Measurements from ENCODE around the gene TRPV5.

DNA sequence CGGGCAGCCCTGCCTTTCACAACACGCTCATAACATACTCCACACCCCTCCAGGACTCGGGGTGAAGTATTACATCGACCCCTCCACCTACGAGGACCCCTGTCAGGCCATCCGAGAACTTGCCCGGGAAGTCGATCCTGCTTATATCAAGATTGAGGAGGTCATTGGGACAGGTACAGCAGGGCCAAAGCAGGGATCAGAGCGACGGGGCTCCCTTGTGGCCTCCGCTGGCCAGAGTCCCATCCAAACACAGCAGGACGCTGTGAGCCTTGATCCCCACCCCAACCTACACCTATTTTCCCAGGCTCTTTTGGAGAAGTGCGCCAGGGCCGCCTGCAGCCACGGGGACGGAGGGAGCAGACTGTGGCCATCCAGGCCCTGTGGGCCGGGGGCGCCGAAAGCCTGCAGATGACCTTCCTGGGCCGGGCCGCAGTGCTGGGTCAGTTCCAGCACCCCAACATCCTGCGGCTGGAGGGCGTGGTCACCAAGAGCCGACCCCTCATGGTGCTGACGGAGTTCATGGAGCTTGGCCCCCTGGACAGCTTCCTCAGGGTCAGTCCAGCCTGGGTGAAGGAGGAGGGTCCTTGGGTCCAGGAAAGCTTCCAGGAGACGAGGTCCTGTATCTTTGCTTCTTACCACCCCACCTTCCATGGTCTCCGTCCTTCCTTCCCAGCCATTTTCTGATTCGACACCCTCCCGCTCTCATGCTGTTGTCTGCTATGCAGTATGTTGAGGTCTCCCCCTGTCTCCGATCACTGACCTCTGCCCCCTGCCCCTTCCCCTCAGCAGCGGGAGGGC lies 65.2 kb downstream of the TRPV5 start:
- TF ChIP-seq CTCF (IDR thresholded peaks at IDR 0.05), result no peak
- TF ChIP-seq POLR2A (IDR thresholded peaks at IDR 0.05), result no peak

Data from upper lobe of left lung (tissue), 4 donors.